SK-N-SH (cell line): Measurements from ENCODE around the gene CNTNAP5.

Source experiments
- CHD2 ChIP-seq: fragments of 150-350 bp; IDR thresholded peaks from 2 replicates; pipeline ENCODE4 v1.6.1; 2018; ENCODE audit warnings: low read length; ENCODE audit not compliant: partially characterized antibody
- CTCF ChIP-seq: fragments of 200-600 bp; sonication (generic); IDR thresholded peaks from 2 replicates; pipeline ENCODE4 v1.6.1; 2017; ENCODE audit warnings: antibody characterized with exemption, mild to moderate bottlenecking, moderate library complexity
- EP300 ChIP-seq, 2 experiments: IDR thresholded peaks; 2 replicates each; pipeline versions ENCODE4 v1.4.0 to v1.6.1; 2012; ENCODE audit warnings: borderline replicate concordance in 1 of 2, low read depth in 1 of 2, low read length in 1 of 2
- MAX ChIP-seq: IDR thresholded peaks from 2 replicates; pipeline ENCODE4 v1.4.0; 2012; ENCODE audit warnings: low read depth
- RXRA ChIP-seq: IDR thresholded peaks from 2 replicates; pipeline ENCODE4 v1.4.0; 2012; ENCODE audit warnings: low read depth, mild to moderate bottlenecking, borderline replicate concordance
- SMC3 ChIP-seq: IDR thresholded peaks from 2 replicates; pipeline ENCODE4 v1.6.1; 2012; ENCODE audit warnings: low read depth, low read length, improper control_type of control experiment
- TAF1 ChIP-seq: IDR thresholded peaks from 2 replicates; pipeline ENCODE4 v1.6.1; 2012; ENCODE audit warnings: low read depth, mild to moderate bottlenecking, low read length, moderate library complexity, borderline replicate concordance
- USF2 ChIP-seq: fragments of 150-350 bp; IDR thresholded peaks from 2 replicates; pipeline ENCODE4 v1.6.1; 2017; ENCODE audit warnings: antibody characterized with exemption, low read length, low read depth, borderline replicate concordance

GRCh38 chr2:124668161-124668560 is 643.1 kb downstream of the CNTNAP5 start:
- TF ChIP-seq EP300 (IDR thresholded peaks at IDR 0.05; ENCODE audit: borderline replicate concordance in 1 of 2, low read depth in 1 of 2, low read length in 1 of 2) (no peak), TAF1 (no peak), SMC3 (no peak), MAX (no peak), CTCF (no peak), CHD2 (no peak), RXRA (no peak), USF2 (no peak)
